Neuronal stem cell (in vitro differentiated cells): ENCODE data around the gene KLHL21.
"Not testable (repeated sequence)": the region's sequence is repeated elsewhere in the genome, so short reads cannot be mapped to it uniquely, and the experiment has no call there.

ENCODE experiments used
- DNase-seq: peaks from one replicate; pipeline ENCODE4 v3.0.0-alpha.2; 2013; ENCODE audit warnings: low spot score
- H2AFZ ChIP-seq: one replicate; pipeline ENCODE4 v1.6.1; 2013; ENCODE audit warnings: mild to moderate bottlenecking, low read length, inconsistent platforms
- H2AK5ac ChIP-seq: 2 replicates; pipeline ENCODE4 v1.6.1; 2013; ENCODE audit warnings: low read depth, mild to moderate bottlenecking, inconsistent platforms, low read length, moderate library complexity, mixed read lengths
- H2BK120ac ChIP-seq: 2 replicates; pipeline ENCODE4 v1.6.1; 2013; ENCODE audit warnings: low read depth, mild to moderate bottlenecking, inconsistent platforms, low read length, moderate library complexity, mixed read lengths
- H2BK12ac ChIP-seq: one replicate; pipeline ENCODE4 v1.6.1; 2013; ENCODE audit warnings: low read length, inconsistent platforms
- H2BK15ac ChIP-seq: 2 replicates; pipeline ENCODE4 v1.6.1; 2013; ENCODE audit warnings: mild to moderate bottlenecking, low read length, inconsistent platforms, mixed read lengths
- H2BK5ac ChIP-seq: one replicate; pipeline ENCODE4 v1.6.1; 2013; ENCODE audit warnings: inconsistent platforms, mild to moderate bottlenecking, low read length, moderate library complexity
- H3K14ac ChIP-seq: one replicate; pipeline ENCODE4 v1.6.1; 2013; ENCODE audit warnings: low read length, inconsistent platforms
- H3K18ac ChIP-seq: 2 replicates; pipeline ENCODE4 v1.6.1; 2013; ENCODE audit warnings: low read length, inconsistent platforms
- H3K23ac ChIP-seq: 2 replicates; pipeline ENCODE4 v1.6.1; 2013; ENCODE audit warnings: low read depth, mild to moderate bottlenecking, mixed read lengths, low read length, inconsistent platforms; ENCODE audit not compliant: poor library complexity
- H3K27ac ChIP-seq: replicated peaks from 3 replicates; pipeline ENCODE4 v1.5.1; 2013; ENCODE audit warnings: low read length, inconsistent platforms
- H3K27me3 ChIP-seq, 3 experiments: 2 replicates each; pipeline ENCODE4 v1.6.1; 2013; ENCODE audit warnings: low read length in 3 of 3, mild to moderate bottlenecking in 2 of 3, inconsistent platforms in 1 of 3, low read depth in 1 of 3, mixed read lengths in 1 of 3, moderate library complexity in 1 of 3; ENCODE audit not compliant: control insufficient read depth in 3 of 3, insufficient read depth in 3 of 3
- H3K36me3 ChIP-seq, 2 donors: replicated peaks in 1 of 2; 2 replicates each; pipeline ENCODE4 v1.6.1; 2013; ENCODE audit warnings: low read length in 2 of 2; ENCODE audit not compliant: control insufficient read depth in 2 of 2, insufficient read depth in 2 of 2
- H3K4ac ChIP-seq: 2 replicates; pipeline ENCODE4 v1.6.1; 2013; ENCODE audit warnings: inconsistent platforms, mild to moderate bottlenecking, low read length, moderate library complexity
- H3K4me1 ChIP-seq, 2 donors: 1 replicate in 1 of 2; 2 replicates in 1 of 2; pipeline ENCODE4 v1.6.1; 2013; ENCODE audit warnings: low read length in 2 of 2, low read depth in 1 of 2; ENCODE audit not compliant: control insufficient read depth in 2 of 2, insufficient read depth in 1 of 2
- H3K4me2 ChIP-seq: one replicate; pipeline ENCODE4 v1.6.1; 2013; ENCODE audit warnings: mild to moderate bottlenecking, low read length, inconsistent platforms; ENCODE audit not compliant: insufficient read depth, poor library complexity, severe bottlenecking
- H3K4me3 ChIP-seq, 2 donors: 2 replicates each; pipeline ENCODE4 v1.5.1; 2013; ENCODE audit warnings: low read length in 2 of 2, mild to moderate bottlenecking in 2 of 2, inconsistent platforms in 1 of 2, moderate library complexity in 1 of 2
- H3K79me1 ChIP-seq: one replicate; pipeline ENCODE4 v1.6.1; 2013; ENCODE audit warnings: low read depth, mild to moderate bottlenecking, inconsistent platforms, low read length, moderate library complexity
- H3K9ac ChIP-seq: one replicate; pipeline ENCODE4 v1.6.1; 2013; ENCODE audit warnings: mild to moderate bottlenecking, low read depth, low read length, inconsistent platforms; ENCODE audit not compliant: poor library complexity
- H3K9me3 ChIP-seq, 2 donors: replicated peaks in 1 of 2; 2 replicates each; pipeline versions ENCODE3 to v1.6.1; 2013; ENCODE audit warnings: low read length in 2 of 2, mild to moderate bottlenecking in 2 of 2, inconsistent platforms in 1 of 2, low read depth in 1 of 2, mixed read lengths in 1 of 2, moderate library complexity in 1 of 2; ENCODE audit not compliant: control insufficient read depth in 2 of 2, insufficient read depth in 1 of 2
- H4K8ac ChIP-seq: one replicate; pipeline ENCODE4 v1.6.1; 2013; ENCODE audit warnings: low read depth, mild to moderate bottlenecking, inconsistent platforms, low read length, moderate library complexity
- H4K91ac ChIP-seq: one replicate; pipeline ENCODE4 v1.6.1; 2013; ENCODE audit warnings: low read length, low read depth, mild to moderate bottlenecking, inconsistent platforms; ENCODE audit not compliant: poor library complexity
- WGBS, 2 donors: extraction: QIAGEN DNeasy Blood & Tissue Kit; methylation state at CpG; one replicate each; pipeline ENCODE4 v1.1.7; 2013; ENCODE audit warnings: missing lambda C conversion rate in 2 of 2, mixed read lengths in 1 of 2; ENCODE audit not compliant: insufficient read length in 2 of 2, insufficient replicate concordance in 1 of 2; ENCODE audit errors: extremely low coverage in 2 of 2; 5-methylcytosine and 5-hydroxymethylcytosine counted together

Gene KLHL21

GRCh38 chr1:6637770-6638169, 35.1 kb upstream of the KLHL21 start:
- H3K27me3 ChIP-seq: no peaks in the 10 kb centered on the region
- no peak overlapping the region for H3K27ac ChIP-seq
- no peak overlapping the region for H3K9ac ChIP-seq
- H3K4me2 ChIP-seq: no peak overlapping the region
- no peak overlapping the region for H4K91ac ChIP-seq
- no peak overlapping the region for H2BK5ac ChIP-seq
- no peak overlapping the region for H3K4me3 ChIP-seq
- WGBS, 2 donors: no CpG with 5 or more reads among the region's 9 CpGs
- no peak overlapping the region for H2BK15ac ChIP-seq
- no peak for DNase-seq
- no peak overlapping the region for H2BK12ac ChIP-seq
- no peak overlapping the region for H2AK5ac ChIP-seq
- no peak overlapping the region for H3K18ac ChIP-seq
- no peak overlapping the region for H2BK120ac ChIP-seq
- peaks cover 57 to 95% of the 10 kb centered on the region in 2 donors for H3K36me3 ChIP-seq
- H3K4me1 ChIP-seq: no peaks in the 10 kb centered on the region
- H3K4ac ChIP-seq: no peak overlapping the region
- no peak overlapping the region for H2AFZ ChIP-seq
- peaks cover 0 to 2% of the 10 kb centered on the region in 2 donors for H3K9me3 ChIP-seq
- H3K14ac ChIP-seq: no peak overlapping the region
- H3K23ac ChIP-seq: no peak overlapping the region
- H4K8ac ChIP-seq: no peak overlapping the region
- H3K79me1 ChIP-seq: peaks cover 6% of the 10 kb centered on the region

GRCh38 chr1:6636778-6637177, 34.1 kb upstream of the KLHL21 start:
- H3K23ac ChIP-seq, H3K9me3 ChIP-seq, H3K4me3 ChIP-seq, H3K79me1 ChIP-seq, H3K4me1 ChIP-seq, H3K27me3 ChIP-seq, H2BK15ac ChIP-seq, H2AK5ac ChIP-seq, H4K8ac ChIP-seq, H3K18ac ChIP-seq, H4K91ac ChIP-seq, H3K14ac ChIP-seq, H3K4me2 ChIP-seq, H2AFZ ChIP-seq, DNase-seq, H3K9ac ChIP-seq, H3K27ac ChIP-seq, H3K4ac ChIP-seq, H2BK120ac ChIP-seq: not testable (repeated sequence)
- Histone ChIP-seq H2BK5ac (peak overlapping the region; percentile 24), H2BK12ac (peak overlapping the region; percentile 73), H3K36me3 (peaks cover 60 to 96% of the 10 kb centered on the region in 2 donors)
- WGBS, 2 donors: no CpG with 5 or more reads among the region's 6 CpGs

- no peak overlapping the region for H3K4me3 ChIP-seq
- no peak overlapping the region for H3K4me2 ChIP-seq
- H3K4me1 ChIP-seq: no peaks in the 10 kb centered on the region
- peaks cover 0 to 2% of the 10 kb centered on the region in 2 donors for H3K9me3 ChIP-seq
- H3K79me1 ChIP-seq: peaks cover 6% of the 10 kb centered on the region
- no peak overlapping the region for H2BK15ac ChIP-seq
- H2BK5ac ChIP-seq: no peak overlapping the region
- H3K14ac ChIP-seq: no peak overlapping the region
- H2AFZ ChIP-seq: no peak overlapping the region
- DNase-seq: no peak
- WGBS, 2 donors: no CpG with 5 or more reads among the region's 16 CpGs
- H3K9ac ChIP-seq: no peak overlapping the region
- no peak overlapping the region for H3K4ac ChIP-seq
- no peak overlapping the region for H3K18ac ChIP-seq
- no peak overlapping the region for H3K23ac ChIP-seq
- H2AK5ac ChIP-seq: no peak overlapping the region
- H2BK120ac ChIP-seq: no peak overlapping the region
- no peaks in the 10 kb centered on the region for H3K27me3 ChIP-seq
- no peak overlapping the region for H2BK12ac ChIP-seq
- no peak overlapping the region for H4K91ac ChIP-seq
- H4K8ac ChIP-seq: no peak overlapping the region
- H3K27ac ChIP-seq: no peak overlapping the region
- H3K36me3 ChIP-seq: peaks cover 59 to 94% of the 10 kb centered on the region in 2 donors
Measured at GRCh38 chr1:6635910-6636760, 33.5 kb upstream of the KLHL21 start.

- H3K23ac ChIP-seq: no peak overlapping the region
- no peak overlapping the region for H2BK120ac ChIP-seq
- no peak overlapping the region for H4K8ac ChIP-seq
- no peak overlapping the region for H3K4me2 ChIP-seq
- peak overlapping the region; percentile 22 for H2BK5ac ChIP-seq
- peaks cover 0 to 2% of the 10 kb centered on the region in 2 donors for H3K9me3 ChIP-seq
- peaks cover 6% of the 10 kb centered on the region for H3K79me1 ChIP-seq
- no peak overlapping the region for H3K18ac ChIP-seq
- H3K4ac ChIP-seq: no peak overlapping the region
- no peak overlapping the region for H2BK15ac ChIP-seq
- peak overlapping the region; percentile 44 for H3K9ac ChIP-seq
- WGBS, 2 donors: no CpG with 5 or more reads among the region's 20 CpGs
- no peaks in the 10 kb centered on the region for H3K27me3 ChIP-seq
- H3K36me3 ChIP-seq: peaks cover 59 to 94% of the 10 kb centered on the region in 2 donors
- no peaks in the 10 kb centered on the region for H3K4me1 ChIP-seq
- no peak overlapping the region for H2BK12ac ChIP-seq
- H2AK5ac ChIP-seq: no peak overlapping the region
- no peak overlapping the region for H3K14ac ChIP-seq
- H4K91ac ChIP-seq: no peak overlapping the region
- no peak for DNase-seq
- H3K27ac ChIP-seq: no peak overlapping the region
- H2AFZ ChIP-seq: no peak overlapping the region
- H3K4me3 ChIP-seq: no peak overlapping the region
Measured at GRCh38 chr1:6635161-6635909, 32.7 kb upstream of the KLHL21 start.
